Forelimb muscle (tissue), 1 donor: ENCODE measurements around the gene KSR2. TPM values are rescaled to one million over a fixed set of nuclear protein-coding genes. Genes with fewer than 3 reads are reported as not detected.
"Not testable (repeated sequence)": the region's sequence is repeated elsewhere in the genome, so short reads cannot be mapped to it uniquely, and the experiment has no call there.

Source experiments
- DNase-seq: peaks from one replicate; pipeline ENCODE4 v3.0.0-alpha.2; 2013; ENCODE audit warnings: low read depth
- polyA plus RNA-seq: library from polyadenylated mRNA; unstranded; fragments of 120-200 nt; gene quantifications from one replicate; pipeline ENCODE4 v1.2.1, GENCODE V29; 2013; ENCODE audit not compliant: insufficient read length

The KSR2 gene
- polyA plus RNA-seq, 1 donor: not detected

GRCh38 chr12:117857632-117858612, 110.9 kb downstream of the KSR2 start:
- DNase-seq: no peak

GRCh38 chr12:117857139-117857538, 111.7 kb downstream of the KSR2 start:
- DNase-seq: not testable (repeated sequence)

GRCh38 chr12:117855165-117855564, 113.6 kb downstream of the KSR2 start:
- DNase-seq: no peak

DNA sequence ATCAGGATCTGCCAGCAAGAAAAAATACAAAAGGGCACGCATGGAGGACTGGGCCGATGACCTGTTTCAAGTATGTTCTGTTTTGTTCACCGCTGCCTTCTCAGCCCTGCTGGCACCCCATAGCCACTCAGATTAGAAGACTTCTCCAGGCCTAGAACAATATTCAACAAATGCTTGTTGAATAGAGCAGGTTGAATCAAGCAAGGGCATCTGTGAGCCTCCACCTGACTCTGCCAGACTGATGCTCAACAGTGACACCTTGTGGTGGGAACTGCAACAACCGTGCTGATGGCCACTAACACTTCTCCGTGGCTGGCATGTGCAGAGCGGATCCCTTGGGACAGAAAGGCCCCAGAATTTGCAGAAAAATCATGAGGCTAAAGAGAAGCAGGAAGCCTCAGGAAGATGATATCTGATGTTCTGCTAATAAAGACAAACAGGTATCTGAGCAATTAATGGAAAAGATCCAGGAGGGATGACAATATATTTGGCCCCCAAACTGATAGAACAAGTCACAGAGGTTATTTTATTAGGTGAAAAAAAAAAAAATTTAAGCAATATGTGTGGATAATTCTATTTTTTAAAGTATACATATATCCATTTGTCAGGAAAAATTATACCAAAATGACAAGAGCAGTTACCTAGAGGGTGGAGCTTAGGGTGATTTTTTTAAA, 114.3 kb downstream of the KSR2 start:
- DNase-seq: no peak

DNA sequence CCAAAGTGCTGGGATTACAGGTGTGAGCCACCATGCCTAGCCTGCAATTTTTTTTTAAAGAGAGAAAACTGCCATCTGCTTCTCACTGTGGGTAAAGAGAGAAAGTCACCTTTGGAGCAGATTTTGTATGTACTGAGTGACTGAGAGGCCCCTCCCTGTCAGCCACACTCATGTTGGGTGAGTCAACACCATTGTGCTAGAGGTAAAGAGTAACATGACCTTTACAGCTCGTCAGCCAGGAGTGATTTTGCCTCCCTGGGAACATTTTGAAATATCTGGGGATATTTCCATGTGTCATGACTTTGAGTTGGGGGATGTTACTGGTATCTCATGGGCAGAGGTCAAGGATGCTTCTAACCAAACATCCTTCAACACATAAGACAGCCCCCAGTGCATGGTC, 115.2 kb downstream of the KSR2 start:
- DNase-seq: no peak

DNA sequence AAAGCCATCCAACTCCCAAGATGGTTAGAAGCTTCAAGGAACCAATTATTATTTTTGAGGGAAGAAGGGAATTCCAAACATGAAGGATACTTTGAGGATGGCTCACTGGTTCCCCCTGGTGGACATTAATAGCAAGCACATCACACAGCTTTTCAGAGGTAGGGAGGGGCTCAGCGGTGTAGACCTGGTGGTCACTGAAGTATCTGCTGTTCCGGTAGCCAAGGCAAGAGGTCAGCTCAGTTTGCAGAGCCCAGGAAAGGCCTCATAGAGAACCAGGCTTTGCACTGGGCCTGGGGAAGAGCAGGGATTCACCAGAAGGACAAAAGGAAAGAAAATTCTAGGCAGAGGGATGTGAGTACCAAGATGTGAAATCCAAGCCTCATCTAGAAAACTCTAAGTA, 118.7 kb downstream of the KSR2 start:
- DNase-seq: no peak

- no peak for DNase-seq
Observed at GRCh38 chr12:117847371-117847770, 121.4 kb downstream of the KSR2 start.

GRCh38 chr12:117845271-117845904, 123.4 kb downstream of the KSR2 start:
- DNase-seq: no peak

- no peak for DNase-seq
Observed at GRCh38 chr12:117844114-117844830, 124.5 kb downstream of the KSR2 start.

- DNase-seq: no peak
Observed at GRCh38 chr12:117842630-117843029, 126.2 kb downstream of the KSR2 start.

- DNase-seq: no peak
Observed at GRCh38 chr12:117842220-117842619, 126.6 kb downstream of the KSR2 start.

DNA sequence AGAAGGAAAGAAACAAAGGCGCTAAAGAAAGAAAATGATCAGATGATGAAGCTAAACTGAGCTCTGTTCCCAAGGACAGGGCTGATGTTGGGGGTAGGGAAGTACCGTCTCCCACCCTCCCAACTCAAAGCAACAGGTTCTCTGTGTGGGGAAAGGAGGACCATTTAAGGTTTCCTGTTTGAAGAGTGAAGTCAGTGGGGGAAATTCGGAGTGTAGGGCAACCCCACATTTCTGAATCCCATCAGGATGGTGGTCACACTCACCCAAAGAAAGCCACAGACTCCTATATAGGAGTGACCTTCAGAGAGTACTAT, 131.1 kb downstream of the KSR2 start:
- no peak for DNase-seq

DNA sequence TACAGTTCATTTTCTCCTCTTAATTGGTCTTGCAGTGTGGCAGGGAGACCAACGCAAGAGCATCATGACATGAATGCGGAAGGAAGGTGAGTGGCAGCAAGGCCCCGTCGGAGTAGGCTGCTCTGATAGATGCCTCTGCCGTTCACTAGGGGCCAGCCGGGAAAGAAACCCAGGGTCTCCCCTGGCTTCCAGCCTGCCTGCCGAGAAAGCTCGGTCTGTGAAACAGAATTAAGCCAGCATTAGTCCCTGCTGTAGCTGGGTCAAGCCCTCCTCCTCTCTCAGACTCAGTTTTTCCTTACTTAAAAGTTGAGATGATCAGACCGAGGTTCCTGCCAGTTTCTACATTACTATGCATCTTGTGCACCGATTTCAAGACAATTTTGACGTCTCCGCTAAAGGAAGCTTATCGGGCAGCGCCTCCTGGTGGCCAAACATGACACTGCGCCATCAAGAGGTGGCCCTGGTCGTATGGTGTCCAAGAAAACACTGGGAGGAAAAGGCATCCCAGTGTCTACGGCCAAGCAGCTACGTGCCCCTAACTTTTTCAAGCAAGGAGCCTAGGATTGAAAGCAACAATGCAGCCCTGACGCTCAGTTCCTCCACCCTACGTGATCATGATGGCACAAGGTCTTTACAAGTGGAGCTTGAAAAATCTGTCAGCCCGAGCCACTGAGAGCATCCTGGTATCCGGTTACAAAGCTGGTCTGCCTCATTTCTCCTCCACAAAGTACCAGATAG, 131.6 kb downstream of the KSR2 start:
- DNase-seq: peak; percentile 54

- no peak for DNase-seq
Observed at GRCh38 chr12:117836476-117836875, 132.3 kb downstream of the KSR2 start.

GRCh38 chr12:117835156-117835555, 133.6 kb downstream of the KSR2 start:
- no peak for DNase-seq

- DNase-seq: no peak
Observed at GRCh38 chr12:117832459-117833457, 136.0 kb downstream of the KSR2 start.

DNA sequence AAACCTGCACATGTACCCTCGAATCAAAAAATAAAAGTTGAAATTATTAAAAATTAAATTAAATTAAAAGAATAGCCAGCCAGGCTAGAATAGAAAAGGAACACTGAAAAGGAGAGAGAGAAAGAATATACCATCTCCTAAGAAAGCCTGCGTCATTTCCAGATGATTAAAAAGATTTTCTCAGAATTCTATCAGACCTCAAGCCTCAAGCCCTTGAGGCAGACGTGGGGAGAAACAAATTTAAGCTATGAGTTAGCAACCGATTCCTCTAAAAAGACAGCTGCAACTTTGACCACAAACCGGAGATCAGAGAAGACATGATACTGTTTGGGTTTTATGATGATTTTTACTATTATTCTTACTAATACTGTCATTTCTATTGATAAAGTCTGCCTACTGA, 138.3 kb downstream of the KSR2 start:
- no peak for DNase-seq

DNA sequence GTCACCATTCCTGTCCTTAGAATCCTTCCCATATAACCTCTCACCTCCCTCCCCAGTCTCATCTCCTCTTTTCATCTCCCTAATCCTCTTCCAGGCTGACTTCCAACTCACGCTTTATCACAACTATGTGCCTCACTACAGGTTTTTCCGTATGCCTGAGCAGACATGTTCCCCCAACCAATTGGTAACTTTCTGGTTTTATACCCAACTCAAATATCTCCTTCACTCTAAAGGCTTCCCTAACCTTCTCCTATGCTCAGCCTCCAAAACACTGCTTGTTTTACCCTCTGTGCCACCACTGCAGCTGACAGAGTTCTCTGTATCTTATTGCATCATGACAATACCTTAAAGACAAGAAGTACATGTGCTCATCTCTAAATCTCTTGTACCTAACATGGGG, 139.7 kb downstream of the KSR2 start:
- no peak for DNase-seq

DNA sequence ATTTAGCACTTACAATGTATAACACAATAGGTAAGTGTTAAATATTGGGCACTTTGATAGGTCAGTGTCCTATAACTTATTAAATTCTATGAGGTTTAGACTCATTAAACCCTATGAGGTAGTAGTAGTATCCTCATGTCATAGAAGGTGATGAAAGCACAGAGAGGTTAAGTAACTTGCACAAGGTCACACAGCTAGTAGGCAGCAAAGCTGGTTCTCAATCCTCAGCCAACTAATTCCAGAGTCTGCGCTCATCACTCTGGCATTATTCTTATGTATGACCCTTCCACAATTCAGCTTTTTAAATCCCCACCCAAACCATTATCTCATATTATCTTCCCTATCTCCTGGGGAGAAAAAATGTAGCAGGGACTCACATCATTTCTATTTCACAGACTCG, 141.1 kb downstream of the KSR2 start:
- DNase-seq: no peak

GRCh38 chr12:117825827-117826226, 143.0 kb downstream of the KSR2 start:
- DNase-seq: no peak
